Measurements from ENCODE around the gene RBBP4.

GRCh38 chr1:32705516-32705915 lies 54.5 kb downstream of the RBBP4 start:
- TF ChIP-seq CTCF (IDR thresholded peaks at IDR 0.05) = no peak
- no peak for TF ChIP-seq POLR2A (IDR thresholded peaks at IDR 0.05)

Measured in uterus (tissue), 2 donors.